Adipose tissue (tissue), 3 donors: ENCODE data around the gene MACROD2. TPM values are rescaled to one million over a fixed set of nuclear protein-coding genes. Genes with fewer than 3 reads are reported as not detected.
"Not testable (repeated sequence)": the region's sequence is repeated elsewhere in the genome, so short reads cannot be mapped to it uniquely, and the experiment has no call there.

Source experiments
- H3K27ac ChIP-seq: one replicate; pipeline ENCODE4 v1.5.1; 2013; ENCODE audit warnings: low read depth, low read length
- WGBS, 3 donors: extraction: QIAGEN DNeasy Blood & Tissue Kit; methylation state at CpG; one replicate each; pipeline ENCODE4 v1.1.7; 2013; 5-methylcytosine and 5-hydroxymethylcytosine counted together
- polyA plus RNA-seq, 3 donors: library from polyadenylated mRNA; stranded (reverse); fragments of 200-250 nt; gene quantifications; one replicate each; pipeline ENCODE4 v1.2.3, GENCODE V29; 2013
- donor health status: healthy with polysubstance abuse.
- donor health status: Bipolar disorder and iron deficiency.
- donor health status: healthy.

MACROD2 gene
- polyA plus RNA-seq, 3 donors = 0.11 to 0.98 (median 0.56) TPM

DNA sequence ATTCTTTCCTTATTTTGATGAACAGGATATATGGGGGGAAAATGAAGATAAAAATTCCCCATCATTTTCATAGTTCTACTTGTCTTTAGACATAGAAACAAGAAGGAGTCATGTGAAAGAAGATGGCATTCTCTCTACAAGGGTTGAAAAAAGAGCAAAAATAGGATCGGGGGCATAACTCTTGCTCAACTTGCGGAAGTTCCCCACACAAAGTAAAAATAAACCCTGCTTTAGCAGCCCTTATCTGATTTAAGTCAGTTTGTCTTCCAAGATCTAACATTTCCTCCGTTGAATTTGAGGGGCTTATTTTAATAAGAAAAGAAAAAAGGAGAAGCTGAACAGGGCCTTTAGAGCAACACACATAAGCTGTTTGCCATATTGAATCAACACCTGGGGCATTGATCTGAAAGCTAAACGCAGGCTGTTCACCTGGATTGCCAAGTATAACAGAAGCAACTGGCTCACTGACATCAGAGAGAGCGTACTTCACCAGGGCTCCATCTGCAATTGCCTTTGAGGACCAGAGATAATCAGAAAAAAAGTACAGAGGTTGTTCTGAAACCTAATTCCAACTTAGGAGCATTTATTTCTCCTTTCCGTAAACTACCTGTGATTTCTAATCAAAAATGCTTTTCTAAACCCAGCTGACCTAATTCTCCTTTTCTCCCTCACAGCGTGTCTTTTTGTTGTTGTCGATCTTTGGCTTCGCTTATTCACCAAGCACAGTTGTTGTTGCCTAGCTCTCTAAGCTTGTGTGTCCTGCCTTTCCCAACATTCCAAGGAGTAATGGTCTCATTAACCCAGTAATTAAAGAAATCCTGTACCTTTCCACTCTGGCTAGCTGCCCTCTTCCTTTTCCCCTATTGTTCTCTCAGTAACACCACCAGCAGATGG is 2010.0 kb downstream of the MACROD2 start:
- WGBS, 3 donors = 66 to 73% (median 68%) methylated on average over 9 of the region's 9 CpGs
- no peak overlapping the region for H3K27ac ChIP-seq

DNA sequence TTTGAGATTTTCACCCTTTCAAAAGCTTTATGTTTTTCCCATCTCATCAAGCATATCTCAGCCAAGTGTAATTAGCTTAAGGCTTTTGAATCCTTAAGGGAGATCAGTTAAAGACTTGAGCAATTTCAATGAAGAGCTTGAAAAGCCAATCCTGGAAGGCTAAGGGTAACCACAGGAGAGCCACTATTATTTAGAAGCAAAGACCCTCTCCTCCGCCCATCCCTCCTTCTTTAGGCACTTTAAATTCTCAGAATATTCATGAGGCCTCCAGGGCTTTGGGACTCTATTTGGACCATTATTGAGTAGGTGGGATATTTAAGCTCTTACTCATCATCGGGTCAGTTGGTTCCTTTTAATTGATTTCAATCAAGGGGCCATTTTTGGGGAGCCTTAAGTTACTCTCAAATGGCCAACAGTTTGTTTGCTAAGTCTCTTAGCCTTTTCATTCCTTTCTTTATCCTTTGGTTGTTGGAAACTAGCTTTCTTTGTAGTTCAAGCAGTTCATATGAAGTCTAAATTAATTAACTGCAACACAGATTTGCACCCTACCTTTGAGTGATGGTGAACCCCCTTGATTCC is 2010.7 kb downstream of the MACROD2 start:
- H3K27ac ChIP-seq = no peak overlapping the region
- WGBS, 3 donors = 79 to 93% (median 86%) methylated on average over 2 of the region's 2 CpGs

DNA sequence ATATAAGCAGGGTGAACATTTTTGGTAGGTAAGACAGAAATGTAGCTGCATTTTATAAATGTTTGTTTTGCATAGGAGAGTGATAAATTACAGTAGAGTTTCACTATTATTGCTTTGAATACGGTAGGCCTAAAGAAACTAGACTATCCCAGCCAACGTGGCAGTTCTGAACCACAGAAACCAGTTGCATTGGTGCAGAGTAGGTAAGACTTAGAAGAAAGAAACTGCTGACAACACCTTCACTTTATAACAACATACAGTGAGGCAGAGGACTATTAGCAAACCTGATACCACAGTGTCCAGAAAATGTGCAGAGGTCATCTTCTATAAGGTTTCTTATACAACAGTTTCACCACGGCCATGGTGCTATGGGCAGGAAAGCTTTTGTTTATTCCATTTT is 2011.8 kb downstream of the MACROD2 start:
- H3K27ac ChIP-seq = no peak overlapping the region
- WGBS, 3 donors = 81 to 85% (median 83%) methylated on average over 3 of the region's 3 CpGs

DNA sequence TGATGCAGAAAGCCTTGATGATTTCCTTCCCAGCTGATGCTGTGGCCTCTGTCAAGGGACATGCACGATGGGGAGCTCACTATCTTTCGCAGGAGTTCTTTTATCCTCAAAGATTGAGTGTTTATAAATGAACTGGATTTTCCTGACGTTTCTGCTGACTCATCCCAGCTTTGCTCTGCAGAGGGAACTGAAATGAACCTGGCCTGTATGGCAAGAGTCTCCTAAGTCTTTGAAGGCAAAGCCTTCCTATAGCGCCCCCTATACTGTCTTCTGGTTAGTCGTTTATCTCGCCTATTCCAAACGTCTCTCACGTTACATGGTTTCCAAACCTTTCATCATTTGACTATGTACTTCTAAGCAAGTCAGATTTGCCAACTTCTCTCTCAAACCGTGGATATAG is 2012.6 kb downstream of the MACROD2 start:
- WGBS, 3 donors = 71 to 79% (median 78%) methylated on average over 9 of the region's 9 CpGs
- H3K27ac ChIP-seq = no peak overlapping the region

DNA sequence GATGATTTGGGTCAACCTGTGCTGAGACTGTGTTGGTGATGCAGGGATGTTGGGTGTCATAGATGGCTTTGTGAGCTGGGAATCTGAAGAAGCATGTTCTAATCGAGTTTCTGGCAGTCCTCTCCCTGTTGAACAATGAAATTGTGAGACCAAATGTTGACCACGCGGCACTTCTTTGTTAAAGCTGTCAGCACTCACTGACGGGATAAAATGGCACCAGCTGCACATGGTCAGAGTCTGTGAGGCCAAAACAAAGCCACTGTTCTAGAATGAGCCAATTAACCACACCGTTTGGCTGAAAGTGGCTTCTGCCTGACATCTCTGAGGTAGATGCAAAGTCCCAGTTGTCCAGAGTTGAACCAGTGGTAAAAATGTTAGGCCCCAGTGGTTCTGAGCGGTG is 2015.7 kb downstream of the MACROD2 start:
- no peak overlapping the region for H3K27ac ChIP-seq
- 69 to 83% (median 78%) methylated on average over 6 of the region's 6 CpGs for WGBS, 3 donors

GRCh38 chr20:16011519-16011918 is 2016.2 kb downstream of the MACROD2 start:
- H3K27ac ChIP-seq = no peak overlapping the region
- WGBS, 3 donors = 85 to 93% (median 91%) methylated on average over 5 of the region's 5 CpGs

- not testable (repeated sequence) for H3K27ac ChIP-seq
- 83 to 89% (median 85%) methylated on average over 6 of the region's 6 CpGs for WGBS, 3 donors
Measured at GRCh38 chr20:16012934-16013333, 2017.6 kb downstream of the MACROD2 start.

GRCh38 chr20:16013631-16014030 is 2018.3 kb downstream of the MACROD2 start:
- 90 to 93% (median 92%) methylated on average over 4 of the region's 4 CpGs for WGBS, 3 donors
- no peak overlapping the region for H3K27ac ChIP-seq

GRCh38 chr20:16014436-16014835 is 2019.1 kb downstream of the MACROD2 start:
- H3K27ac ChIP-seq = no peak overlapping the region
- 77 to 78% (median 78%) methylated on average over 2 of the region's 2 CpGs for WGBS, 3 donors

- no peak overlapping the region for H3K27ac ChIP-seq
- 51 to 78% (median 76%) methylated on average over 1 of the region's 1 CpG for WGBS, 3 donors
Measured at GRCh38 chr20:16017656-16018055, 2022.3 kb downstream of the MACROD2 start.

DNA sequence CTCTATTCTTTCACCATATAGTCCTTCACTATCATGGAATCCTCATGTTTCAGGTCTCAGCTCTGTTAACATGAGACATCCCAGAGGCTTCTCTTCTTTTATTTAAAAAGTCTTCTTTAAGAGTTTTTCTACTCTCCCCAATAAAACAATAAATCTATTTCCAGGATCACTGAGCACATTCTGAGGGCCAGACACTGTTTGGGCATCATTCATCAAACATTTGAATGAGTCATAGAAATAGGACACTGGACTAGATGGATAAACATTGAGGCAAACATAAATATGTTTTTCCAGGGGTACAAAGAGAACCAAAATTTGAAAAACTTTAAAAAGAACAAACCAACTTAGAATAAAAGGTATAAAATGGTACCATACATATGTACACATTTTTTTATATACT is 2023.6 kb downstream of the MACROD2 start:
- H3K27ac ChIP-seq = no peak overlapping the region

- no peak overlapping the region for H3K27ac ChIP-seq
- 60 to 64% (median 62%) methylated on average over 3 of the region's 3 CpGs for WGBS, 3 donors
Measured at GRCh38 chr20:16020971-16021370, 2025.7 kb downstream of the MACROD2 start.

GRCh38 chr20:16025084-16025483 is 2029.8 kb downstream of the MACROD2 start:
- WGBS, 3 donors = 67 to 82% (median 69%) methylated on average over 1 of the region's 1 CpG

GRCh38 chr20:16027686-16028085 is 2032.4 kb downstream of the MACROD2 start:
- H3K27ac ChIP-seq = no peak overlapping the region

More at GRCh38 chr20:16025084-16025483, 2029.8 kb downstream of the MACROD2 start:
- no peak overlapping the region for H3K27ac ChIP-seq

- H3K27ac ChIP-seq = no peak overlapping the region
- WGBS, 3 donors = 83 to 87% (median 86%) methylated on average over 6 of the region's 6 CpGs
Measured at GRCh38 chr20:16028923-16029322, 2033.6 kb downstream of the MACROD2 start.

DNA sequence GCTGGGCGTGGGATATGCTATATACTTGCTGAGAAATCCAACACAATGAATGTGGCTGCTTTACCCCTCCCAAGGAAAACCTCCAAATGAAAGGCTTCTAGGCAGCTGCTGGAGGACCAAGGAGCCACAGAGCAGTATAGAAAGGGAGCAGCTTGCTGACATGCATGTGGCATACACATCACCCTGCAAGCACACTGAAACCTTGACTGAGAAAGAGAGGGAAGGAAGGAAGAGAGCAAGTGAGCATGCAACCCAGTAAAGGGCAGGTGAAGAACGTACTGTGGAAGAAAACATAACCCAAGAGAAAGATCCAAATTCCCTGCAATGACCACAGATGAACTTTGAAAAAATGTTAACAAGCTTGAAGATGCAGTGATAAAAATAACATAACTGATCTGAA is 2034.9 kb downstream of the MACROD2 start:
- 43 to 66% (median 60%) methylated on average over 2 of the region's 2 CpGs for WGBS, 3 donors
- no peak overlapping the region for H3K27ac ChIP-seq

DNA sequence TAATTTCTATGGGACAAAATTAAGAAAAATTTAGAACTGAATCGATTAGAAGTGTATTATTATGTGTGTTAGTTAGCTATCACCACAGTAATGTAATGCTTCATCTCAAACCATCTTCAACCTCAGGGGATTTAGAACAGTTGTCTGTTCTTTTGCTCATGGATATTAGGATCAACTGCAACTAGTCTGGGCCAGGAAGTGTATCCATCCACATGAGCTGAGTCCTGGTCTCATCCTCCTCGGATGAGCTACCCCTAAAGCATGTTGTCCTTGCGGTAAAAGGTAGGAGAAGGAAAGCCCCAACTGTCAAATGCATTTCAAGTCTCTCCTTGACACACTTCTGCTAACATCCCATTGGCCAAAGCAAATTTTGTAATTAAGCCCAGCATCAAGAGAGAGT is 2040.3 kb downstream of the MACROD2 start:
- WGBS, 3 donors = 84 to 89% (median 87%) methylated on average over 3 of the region's 3 CpGs
- H3K27ac ChIP-seq = no peak overlapping the region

DNA sequence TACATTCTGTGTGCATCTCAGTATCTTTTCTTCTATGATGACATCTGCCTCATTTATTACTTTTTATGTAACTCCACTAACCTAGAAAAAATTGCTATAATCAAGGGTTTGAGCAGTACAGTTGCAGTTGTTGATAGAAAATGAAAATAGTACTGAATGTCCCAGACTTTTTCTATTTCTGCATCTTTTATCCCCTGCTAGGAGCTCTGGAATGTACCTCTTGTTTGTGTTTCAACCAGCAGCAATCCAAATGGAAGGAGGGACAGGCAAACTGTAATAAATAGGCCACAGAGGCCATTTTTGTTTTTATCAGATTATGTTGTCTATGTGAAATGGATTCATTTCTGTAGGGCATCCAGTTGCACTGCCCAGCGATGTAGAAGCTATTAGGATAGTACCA is 2041.0 kb downstream of the MACROD2 start:
- 89 to 96% (median 95%) methylated on average over 1 of the region's 1 CpG for WGBS, 3 donors
- H3K27ac ChIP-seq = no peak overlapping the region

- H3K27ac ChIP-seq = no peak overlapping the region
Measured at GRCh38 chr20:16040742-16041141, 2045.4 kb downstream of the MACROD2 start.

GRCh38 chr20:16042731-16043130 is 2047.4 kb downstream of the MACROD2 start:
- 70 to 91% (median 91%) methylated on average over 1 of the region's 1 CpG for WGBS, 3 donors
- H3K27ac ChIP-seq = no peak overlapping the region
